ENCODE data around the gene RPS6KA5. TPM values are rescaled to one million over a fixed set of nuclear protein-coding genes. Genes with fewer than 3 reads are reported as not detected.

Gene RPS6KA5
- total RNA-seq, 1 donor from 2014 or later, result 3.1 TPM

GRCh38 chr14:90936757-90937440 lies 123.5 kb downstream of the RPS6KA5 start:
- H3K9me3 ChIP-seq (ENCODE audit: control insufficient read depth in 3 of 3, low read length in 3 of 3), result peaks cover 0 to 3% (median 0%) of the 10 kb centered on the region in 3 donors
- no peaks in the 10 kb centered on the region for H3K4me1 ChIP-seq (ENCODE audit: control insufficient read depth in 3 of 3, insufficient read depth in 3 of 3, low read length in 3 of 3)
- no peak overlapping the region for H3K9ac ChIP-seq (ENCODE audit: low read depth in 1 of 3, low read length in 3 of 3)
- no peak overlapping the region for H3K4me3 ChIP-seq (ENCODE audit: low read length in 3 of 3)
- H3K27me3 ChIP-seq (ENCODE audit: control insufficient read depth in 3 of 3, insufficient read depth in 3 of 3, low read length in 3 of 3), result no peaks in the 10 kb centered on the region
- peaks cover 0 to 3% (median 0%) of the 10 kb centered on the region in 3 donors for H3K36me3 ChIP-seq (ENCODE audit: control insufficient read depth in 3 of 3, insufficient read depth in 3 of 3, low read length in 3 of 3)
- no peak overlapping the region for H3K27ac ChIP-seq (ENCODE audit: low read depth, low read length)

GRCh38 chr14:90924621-90925340 lies 135.7 kb downstream of the RPS6KA5 start:
- no peaks in the 10 kb centered on the region for H3K27me3 ChIP-seq (ENCODE audit: control insufficient read depth in 3 of 3, insufficient read depth in 3 of 3, low read length in 3 of 3)
- H3K36me3 ChIP-seq (ENCODE audit: control insufficient read depth in 3 of 3, insufficient read depth in 3 of 3, low read length in 3 of 3), result no peaks in the 10 kb centered on the region
- H3K4me1 ChIP-seq (ENCODE audit: control insufficient read depth in 3 of 3, insufficient read depth in 3 of 3, low read length in 3 of 3), result no peaks in the 10 kb centered on the region
- H3K9me3 ChIP-seq (ENCODE audit: control insufficient read depth in 3 of 3, low read length in 3 of 3), result no peaks in the 10 kb centered on the region
- no peak overlapping the region for H3K4me3 ChIP-seq (ENCODE audit: low read length in 3 of 3)
- H3K27ac ChIP-seq (ENCODE audit: low read depth, low read length), result no peak overlapping the region
- H3K9ac ChIP-seq (ENCODE audit: low read depth in 1 of 3, low read length in 3 of 3), result no peak overlapping the region

GRCh38 chr14:90922141-90922540 lies 138.3 kb downstream of the RPS6KA5 start:
- Histone ChIP-seq H3K4me3 (ENCODE audit: low read length in 3 of 3) (no peak overlapping the region), H3K9ac (ENCODE audit: low read depth in 1 of 3, low read length in 3 of 3) (no peak overlapping the region), H3K27me3 (ENCODE audit: control insufficient read depth in 3 of 3, insufficient read depth in 3 of 3, low read length in 3 of 3) (no peaks in the 10 kb centered on the region), H3K9me3 (ENCODE audit: control insufficient read depth in 3 of 3, low read length in 3 of 3) (no peaks in the 10 kb centered on the region), H3K27ac (ENCODE audit: low read depth, low read length) (no peak overlapping the region), H3K36me3 (ENCODE audit: control insufficient read depth in 3 of 3, insufficient read depth in 3 of 3, low read length in 3 of 3) (peaks cover 0 to 6% (median 0%) of the 10 kb centered on the region in 3 donors), H3K4me1 (ENCODE audit: control insufficient read depth in 3 of 3, insufficient read depth in 3 of 3, low read length in 3 of 3) (no peaks in the 10 kb centered on the region)

GRCh38 chr14:90911121-90911520 lies 149.3 kb downstream of the RPS6KA5 start:
- Histone ChIP-seq H3K27me3 (ENCODE audit: control insufficient read depth in 3 of 3, insufficient read depth in 3 of 3, low read length in 3 of 3) (no peaks in the 10 kb centered on the region), H3K9me3 (ENCODE audit: control insufficient read depth in 3 of 3, low read length in 3 of 3) (no peaks in the 10 kb centered on the region), H3K4me3 (ENCODE audit: low read length in 3 of 3) (no peak overlapping the region), H3K9ac (ENCODE audit: low read depth in 1 of 3, low read length in 3 of 3) (no peak overlapping the region), H3K36me3 (ENCODE audit: control insufficient read depth in 3 of 3, insufficient read depth in 3 of 3, low read length in 3 of 3) (no peaks in the 10 kb centered on the region), H3K4me1 (ENCODE audit: control insufficient read depth in 3 of 3, insufficient read depth in 3 of 3, low read length in 3 of 3) (no peaks in the 10 kb centered on the region), H3K27ac (ENCODE audit: low read depth, low read length) (no peak overlapping the region)

GRCh38 chr14:90907178-90907577 lies 153.3 kb downstream of the RPS6KA5 start:
- Histone ChIP-seq H3K27me3 (ENCODE audit: control insufficient read depth in 3 of 3, insufficient read depth in 3 of 3, low read length in 3 of 3) (no peaks in the 10 kb centered on the region), H3K4me1 (ENCODE audit: control insufficient read depth in 3 of 3, insufficient read depth in 3 of 3, low read length in 3 of 3) (no peaks in the 10 kb centered on the region), H3K36me3 (ENCODE audit: control insufficient read depth in 3 of 3, insufficient read depth in 3 of 3, low read length in 3 of 3) (no peaks in the 10 kb centered on the region), H3K4me3 (ENCODE audit: low read length in 3 of 3) (no peak overlapping the region), H3K9ac (ENCODE audit: low read depth in 1 of 3, low read length in 3 of 3) (no peak overlapping the region), H3K27ac (ENCODE audit: low read depth, low read length) (no peak overlapping the region), H3K9me3 (ENCODE audit: control insufficient read depth in 3 of 3, low read length in 3 of 3) (no peaks in the 10 kb centered on the region)

GRCh38 chr14:90905531-90905930 lies 154.9 kb downstream of the RPS6KA5 start:
- H3K9ac ChIP-seq (ENCODE audit: low read depth in 1 of 3, low read length in 3 of 3), result no peak overlapping the region
- no peaks in the 10 kb centered on the region for H3K9me3 ChIP-seq (ENCODE audit: control insufficient read depth in 3 of 3, low read length in 3 of 3)
- H3K36me3 ChIP-seq (ENCODE audit: control insufficient read depth in 3 of 3, insufficient read depth in 3 of 3, low read length in 3 of 3), result no peaks in the 10 kb centered on the region
- H3K4me3 ChIP-seq (ENCODE audit: low read length in 3 of 3), result no peak overlapping the region
- H3K4me1 ChIP-seq (ENCODE audit: control insufficient read depth in 3 of 3, insufficient read depth in 3 of 3, low read length in 3 of 3), result no peaks in the 10 kb centered on the region
- no peak overlapping the region for H3K27ac ChIP-seq (ENCODE audit: low read depth, low read length)
- no peaks in the 10 kb centered on the region for H3K27me3 ChIP-seq (ENCODE audit: control insufficient read depth in 3 of 3, insufficient read depth in 3 of 3, low read length in 3 of 3)

GRCh38 chr14:90903101-90903500 lies 157.3 kb downstream of the RPS6KA5 start:
- Histone ChIP-seq H3K4me1 (ENCODE audit: control insufficient read depth in 3 of 3, insufficient read depth in 3 of 3, low read length in 3 of 3) (no peaks in the 10 kb centered on the region), H3K4me3 (ENCODE audit: low read length in 3 of 3) (no peak overlapping the region), H3K27me3 (ENCODE audit: control insufficient read depth in 3 of 3, insufficient read depth in 3 of 3, low read length in 3 of 3) (no peaks in the 10 kb centered on the region), H3K9me3 (ENCODE audit: control insufficient read depth in 3 of 3, low read length in 3 of 3) (no peaks in the 10 kb centered on the region), H3K9ac (ENCODE audit: low read depth in 1 of 3, low read length in 3 of 3) (no peak overlapping the region), H3K36me3 (ENCODE audit: control insufficient read depth in 3 of 3, insufficient read depth in 3 of 3, low read length in 3 of 3) (peaks cover 6 to 11% (median 11%) of the 10 kb centered on the region in 3 donors), H3K27ac (ENCODE audit: low read depth, low read length) (no peak overlapping the region)

GRCh38 chr14:90900476-90901083 lies 159.9 kb downstream of the RPS6KA5 start:
- Histone ChIP-seq H3K9me3 (ENCODE audit: control insufficient read depth in 3 of 3, low read length in 3 of 3) (no peaks in the 10 kb centered on the region), H3K36me3 (ENCODE audit: control insufficient read depth in 3 of 3, insufficient read depth in 3 of 3, low read length in 3 of 3) (peaks cover 12 to 19% (median 17%) of the 10 kb centered on the region in 3 donors), H3K27me3 (ENCODE audit: control insufficient read depth in 3 of 3, insufficient read depth in 3 of 3, low read length in 3 of 3) (no peaks in the 10 kb centered on the region), H3K4me1 (ENCODE audit: control insufficient read depth in 3 of 3, insufficient read depth in 3 of 3, low read length in 3 of 3) (no peaks in the 10 kb centered on the region), H3K9ac (ENCODE audit: low read depth in 1 of 3, low read length in 3 of 3) (no peak overlapping the region), H3K4me3 (ENCODE audit: low read length in 3 of 3) (no peak overlapping the region), H3K27ac (ENCODE audit: low read depth, low read length) (no peak overlapping the region)

GRCh38 chr14:90897022-90897421 lies 163.4 kb downstream of the RPS6KA5 start:
- no peaks in the 10 kb centered on the region for H3K4me1 ChIP-seq (ENCODE audit: control insufficient read depth in 3 of 3, insufficient read depth in 3 of 3, low read length in 3 of 3)
- no peak overlapping the region for H3K4me3 ChIP-seq (ENCODE audit: low read length in 3 of 3)
- peaks cover 12 to 19% (median 17%) of the 10 kb centered on the region in 3 donors for H3K36me3 ChIP-seq (ENCODE audit: control insufficient read depth in 3 of 3, insufficient read depth in 3 of 3, low read length in 3 of 3)
- no peak overlapping the region for H3K9ac ChIP-seq (ENCODE audit: low read depth in 1 of 3, low read length in 3 of 3)
- no peaks in the 10 kb centered on the region for H3K9me3 ChIP-seq (ENCODE audit: control insufficient read depth in 3 of 3, low read length in 3 of 3)
- H3K27ac ChIP-seq (ENCODE audit: low read depth, low read length), result no peak overlapping the region
- H3K27me3 ChIP-seq (ENCODE audit: control insufficient read depth in 3 of 3, insufficient read depth in 3 of 3, low read length in 3 of 3), result no peaks in the 10 kb centered on the region

- no peak overlapping the region for H3K27ac ChIP-seq (ENCODE audit: low read depth, low read length)
These were observed 166.2 kb downstream of the RPS6KA5 start for GRCh38 chr14:90894241-90894640.

More at GRCh38 chr14:90894241-90894640, 166.2 kb downstream of the RPS6KA5 start:
- Histone ChIP-seq H3K4me1 (ENCODE audit: control insufficient read depth in 3 of 3, insufficient read depth in 3 of 3, low read length in 3 of 3) (no peaks in the 10 kb centered on the region), H3K27me3 (ENCODE audit: control insufficient read depth in 3 of 3, insufficient read depth in 3 of 3, low read length in 3 of 3) (no peaks in the 10 kb centered on the region), H3K9ac (ENCODE audit: low read depth in 1 of 3, low read length in 3 of 3) (no peak overlapping the region), H3K9me3 (ENCODE audit: control insufficient read depth in 3 of 3, low read length in 3 of 3) (no peaks in the 10 kb centered on the region), H3K4me3 (ENCODE audit: low read length in 3 of 3) (no peak overlapping the region), H3K36me3 (ENCODE audit: control insufficient read depth in 3 of 3, insufficient read depth in 3 of 3, low read length in 3 of 3) (peaks cover 12 to 19% (median 17%) of the 10 kb centered on the region in 3 donors)
